NCI-H2107 treated with DMSO at 0.1 percent for 48 hours (cell line): ENCODE data around the gene TMEM108.
A peak's percentile ranks its signal among the peaks of the same experiment; 100 is the strongest.

Experiments used
- DNase-seq: peaks from one replicate; lab custom pipeline; 2025; ENCODE audit not compliant: unreplicated experiment; lab: John Stamatoyannopoulos, UW

The TMEM108 gene

GRCh38 chr3:133209871-133210550, 171.8 kb downstream of the TMEM108 start:
- DNase-seq = no peak

- DNase-seq = no peak
Measured at GRCh38 chr3:133210656-133211055, 172.5 kb downstream of the TMEM108 start.

GRCh38 chr3:133211449-133211848, 173.3 kb downstream of the TMEM108 start:
- DNase-seq = peak; percentile 11

GRCh38 chr3:133211856-133212255, 173.7 kb downstream of the TMEM108 start:
- DNase-seq = no peak

- DNase-seq = no peak
Measured at GRCh38 chr3:133213937-133214336, 175.7 kb downstream of the TMEM108 start.

GRCh38 chr3:133227813-133228212, 189.6 kb downstream of the TMEM108 start:
- DNase-seq = no peak

GRCh38 chr3:133230195-133230594, 192.0 kb downstream of the TMEM108 start:
- DNase-seq = peak; percentile 47

GRCh38 chr3:133236901-133237300, 198.7 kb downstream of the TMEM108 start:
- DNase-seq = no peak

GRCh38 chr3:133237380-133237779, 199.2 kb downstream of the TMEM108 start:
- no peak for DNase-seq

GRCh38 chr3:133238015-133238414, 199.8 kb downstream of the TMEM108 start:
- no peak for DNase-seq

- no peak for DNase-seq
Measured at GRCh38 chr3:133246119-133246518, 207.9 kb downstream of the TMEM108 start.

GRCh38 chr3:133246773-133247172, 208.6 kb downstream of the TMEM108 start:
- DNase-seq = no peak

- DNase-seq = no peak
Measured at GRCh38 chr3:133248389-133248788, 210.2 kb downstream of the TMEM108 start.

GRCh38 chr3:133249490-133249889, 211.3 kb downstream of the TMEM108 start:
- no peak for DNase-seq

GRCh38 chr3:133254151-133254550, 216.0 kb downstream of the TMEM108 start:
- no peak for DNase-seq

GRCh38 chr3:133254716-133255115, 216.5 kb downstream of the TMEM108 start:
- DNase-seq = no peak

GRCh38 chr3:133256787-133257483, 218.7 kb downstream of the TMEM108 start:
- DNase-seq = no peak

- DNase-seq = no peak
Measured at GRCh38 chr3:133258358-133258757, 220.2 kb downstream of the TMEM108 start.

- no peak for DNase-seq
Measured at GRCh38 chr3:133259767-133260166, 221.6 kb downstream of the TMEM108 start.

- DNase-seq = no peak
Measured at GRCh38 chr3:133262333-133262732, 224.1 kb downstream of the TMEM108 start.

- DNase-seq = no peak
Measured at GRCh38 chr3:133264920-133265319, 226.7 kb downstream of the TMEM108 start.

- no peak for DNase-seq
Measured at GRCh38 chr3:133268726-133269134, 230.5 kb downstream of the TMEM108 start.

- DNase-seq = peak; percentile 38
Measured at GRCh38 chr3:133269393-133269792, 231.2 kb downstream of the TMEM108 start.
